Mesenchymal stem cell (in vitro differentiated cells and primary cell): ENCODE measurements around the gene C2.
A peak's percentile ranks its signal among the peaks of the same experiment; 100 is the strongest.

Experiments used
- DNase-seq: peaks from one replicate; pipeline ENCODE4 v3.0.0-alpha.2; 2013
- H2AFZ ChIP-seq: one replicate; pipeline ENCODE4 v1.6.1; 2013; ENCODE audit warnings: low read depth, mild to moderate bottlenecking, control low read depth, inconsistent platforms, low read length, moderate library complexity
- H2AK5ac ChIP-seq: 2 replicates; pipeline ENCODE4 v1.6.1; 2013; ENCODE audit warnings: low read length, moderate library complexity, mild to moderate bottlenecking, inconsistent platforms; ENCODE audit not compliant: severe bottlenecking
- H2BK120ac ChIP-seq: one replicate; pipeline ENCODE4 v1.6.1; 2013; ENCODE audit warnings: low read depth, mild to moderate bottlenecking, inconsistent platforms, low read length, moderate library complexity
- H2BK12ac ChIP-seq, 2 experiments: one replicate each; pipeline ENCODE4 v1.6.1; 2013; ENCODE audit warnings: inconsistent platforms in 2 of 2, low read length in 2 of 2, mild to moderate bottlenecking in 2 of 2, moderate library complexity in 2 of 2, control low read depth in 1 of 2
- H2BK15ac ChIP-seq: one replicate; pipeline ENCODE4 v1.6.1; 2013; ENCODE audit warnings: mild to moderate bottlenecking, low read depth, inconsistent platforms; ENCODE audit not compliant: poor library complexity, severe bottlenecking
- H2BK5ac ChIP-seq: 2 replicates; pipeline ENCODE4 v1.6.1; 2013; ENCODE audit warnings: low read depth, mild to moderate bottlenecking, low read length, control low read depth, inconsistent platforms; ENCODE audit not compliant: poor library complexity, severe bottlenecking
- H3K14ac ChIP-seq, 2 experiments: one replicate each; pipeline ENCODE4 v1.6.1; 2013; ENCODE audit warnings: inconsistent platforms in 2 of 2, low read length in 2 of 2, control low read depth in 1 of 2, mild to moderate bottlenecking in 1 of 2, moderate library complexity in 1 of 2
- H3K18ac ChIP-seq, 2 experiments: one replicate each; pipeline ENCODE4 v1.6.1; 2013; ENCODE audit warnings: inconsistent platforms in 2 of 2, low read length in 2 of 2, control low read depth in 1 of 2, low read depth in 1 of 2, mild to moderate bottlenecking in 1 of 2
- H3K23ac ChIP-seq, 2 experiments: one replicate each; pipeline ENCODE4 v1.6.1; 2013; ENCODE audit warnings: inconsistent platforms in 2 of 2, low read length in 2 of 2, mild to moderate bottlenecking in 2 of 2, moderate library complexity in 2 of 2, control low read depth in 1 of 2
- H3K27ac ChIP-seq: 2 replicates; pipeline ENCODE4 v1.5.1; 2013; ENCODE audit warnings: mild to moderate bottlenecking, moderate library complexity, low read length, control low read depth, inconsistent platforms; ENCODE audit not compliant: poor library complexity, severe bottlenecking
- H3K27me3 ChIP-seq, 2 experiments: 2 replicates each; pipeline versions ENCODE4 v1.6.1 to v1.7.0; 2013; ENCODE audit warnings: low read length in 2 of 2, mild to moderate bottlenecking in 2 of 2, moderate library complexity in 2 of 2, control low read depth in 1 of 2, inconsistent platforms in 1 of 2; ENCODE audit not compliant: control insufficient read depth in 1 of 2, insufficient read depth in 1 of 2
- H3K36me3 ChIP-seq, 2 experiments: 2 replicates each; pipeline versions ENCODE4 v1.6.1 to v1.7.0; 2013; ENCODE audit warnings: low read length in 2 of 2, control low read depth in 1 of 2, inconsistent platforms in 1 of 2, low read depth in 1 of 2, mild to moderate bottlenecking in 1 of 2; ENCODE audit not compliant: insufficient read depth in 2 of 2, control insufficient read depth in 1 of 2
- H3K4ac ChIP-seq, 2 experiments: one replicate each; pipeline ENCODE4 v1.6.1; 2013; ENCODE audit warnings: inconsistent platforms in 2 of 2, low read length in 2 of 2, mild to moderate bottlenecking in 2 of 2, moderate library complexity in 2 of 2, control low read depth in 1 of 2, low read depth in 1 of 2
- H3K4me1 ChIP-seq: 2 replicates; pipeline ENCODE4 v1.6.1; 2013; ENCODE audit warnings: low read depth, low read length, control low read depth; ENCODE audit not compliant: control insufficient read depth, insufficient read depth
- H3K4me2 ChIP-seq: 2 replicates; pipeline ENCODE4 v1.6.1; 2013; ENCODE audit warnings: low read length, mild to moderate bottlenecking, inconsistent platforms; ENCODE audit not compliant: poor library complexity, severe bottlenecking
- H3K4me3 ChIP-seq, 2 experiments: 2 replicates each; pipeline versions ENCODE4 v1.5.1 to v1.7.0; 2013; ENCODE audit warnings: low read length in 2 of 2, mild to moderate bottlenecking in 2 of 2, control low read depth in 1 of 2, low read depth in 1 of 2; ENCODE audit not compliant: insufficient read depth in 1 of 2
- H3K79me1 ChIP-seq: replicated peaks from 2 replicates; pipeline ENCODE4 v1.6.1; 2013; ENCODE audit warnings: mild to moderate bottlenecking, control low read depth, low read length, inconsistent platforms; ENCODE audit not compliant: poor library complexity, severe bottlenecking
- H3K9ac ChIP-seq: 2 replicates; pipeline ENCODE4 v1.7.0; 2013; ENCODE audit warnings: mild to moderate bottlenecking, low read length, moderate library complexity
- H3K9me3 ChIP-seq: 2 replicates; pipeline ENCODE4 v1.7.0; 2013; ENCODE audit warnings: mild to moderate bottlenecking, low read length; ENCODE audit not compliant: control insufficient read depth
- H4K8ac ChIP-seq: one replicate; pipeline ENCODE4 v1.6.1; 2013; ENCODE audit warnings: inconsistent platforms, mild to moderate bottlenecking, low read length, moderate library complexity
- H4K91ac ChIP-seq: one replicate; pipeline ENCODE4 v1.6.1; 2013; ENCODE audit warnings: mild to moderate bottlenecking, low read length, inconsistent platforms
- WGBS: methylation state at CpG from one replicate; pipeline ENCODE4 v1.1.7; 2013; ENCODE audit warnings: mixed read lengths; 5-methylcytosine and 5-hydroxymethylcytosine counted together

Gene C2

GRCh38 chr6:31970604-31971271 is 43.2 kb downstream of the C2 start:
- peak overlapping the region; percentile 99 for H3K9ac ChIP-seq
- H3K27ac ChIP-seq: no peak overlapping the region
- H3K4me3 ChIP-seq: peak overlapping the region in 1 of 2 experiments; percentile 92
- 93% methylated on average over 18 of the region's 18 CpGs for WGBS
- H3K79me1 ChIP-seq: peaks cover 32% of the 10 kb centered on the region
- H3K27me3 ChIP-seq: no peaks in the 10 kb centered on the region
- peaks cover 53 to 61% of the 10 kb centered on the region in 2 experiments for H3K36me3 ChIP-seq
- peak overlapping the region; percentile 61 for H3K4me2 ChIP-seq
- no peak for DNase-seq
- no peaks in the 10 kb centered on the region for H3K9me3 ChIP-seq
- peak overlapping the region in 1 of 2 experiments; percentile 25 for H2BK12ac ChIP-seq
- no peak overlapping the region for H3K23ac ChIP-seq
- no peak overlapping the region for H2AFZ ChIP-seq
- H3K18ac ChIP-seq: no peak overlapping the region
- no peak overlapping the region for H2BK5ac ChIP-seq
- H3K4ac ChIP-seq: no peak overlapping the region
- H3K4me1 ChIP-seq: peaks cover 32% of the 10 kb centered on the region
- H2BK120ac ChIP-seq: no peak overlapping the region
- peak overlapping the region; percentile 64 for H2BK15ac ChIP-seq
- no peak overlapping the region for H4K91ac ChIP-seq
- H2AK5ac ChIP-seq: peak overlapping the region; percentile 40
- no peak overlapping the region for H3K14ac ChIP-seq
- H4K8ac ChIP-seq: no peak overlapping the region

- H3K23ac ChIP-seq: no peak overlapping the region
- peaks cover 32% of the 10 kb centered on the region for H3K4me1 ChIP-seq
- H3K9ac ChIP-seq: peak overlapping the region; percentile 99
- peak overlapping the region; percentile 96 for H4K8ac ChIP-seq
- H3K27me3 ChIP-seq: no peaks in the 10 kb centered on the region
- H3K79me1 ChIP-seq: peaks cover 31% of the 10 kb centered on the region
- DNase-seq: no peak
- peak overlapping the region; percentile 92 for H3K4me3 ChIP-seq
- H3K27ac ChIP-seq: peak overlapping the region; percentile 25
- peak overlapping the region; percentile 21 for H2BK120ac ChIP-seq
- H3K4ac ChIP-seq: peak overlapping the region; percentile 59 to 62
- peaks cover 46 to 54% of the 10 kb centered on the region in 2 experiments for H3K36me3 ChIP-seq
- peak overlapping the region in 1 of 2 experiments; percentile 18 for H2BK12ac ChIP-seq
- H3K4me2 ChIP-seq: peak overlapping the region; percentile 61
- peak overlapping the region; percentile 65 for H2AFZ ChIP-seq
- H3K14ac ChIP-seq: peak overlapping the region in 1 of 2 experiments; percentile 61
- no peak overlapping the region for H2BK15ac ChIP-seq
- no peaks in the 10 kb centered on the region for H3K9me3 ChIP-seq
- no peak overlapping the region for H2BK5ac ChIP-seq
- 72% methylated on average over 27 of the region's 29 CpGs for WGBS
- peak overlapping the region; percentile 89 for H4K91ac ChIP-seq
- peak overlapping the region; percentile 78 to 86 for H3K18ac ChIP-seq
- H2AK5ac ChIP-seq: peak overlapping the region; percentile 40
Measured at GRCh38 chr6:31971279-31971992, 43.9 kb downstream of the C2 start.

GRCh38 chr6:31971993-31972708 is 44.6 kb downstream of the C2 start, which contains the start of gene DXO:
Gene DXO, minus strand, starts transcription at chr6:31972138. Its CDS starts 463 bp downstream, at chr6:31971675.
- Histone ChIP-seq H2BK15ac (peak within 1 kb of the TSS; percentile 44), H3K9me3 (no peaks in the 10 kb centered on the region), H2BK5ac (peak within 1 kb of the TSS; percentile 59), H2BK120ac (peak within 1 kb of the TSS; percentile 76), H3K18ac (peak within 1 kb of the TSS; percentile 86 to 98), H3K27ac (peak within 1 kb of the TSS; percentile 92), H3K4me3 (peak within 1 kb of the TSS; percentile 92), H3K27me3 (no peaks in the 10 kb centered on the region), H3K4ac (peak within 1 kb of the TSS; percentile 59 to 64), H3K36me3 (peaks cover 42 to 47% of the 10 kb centered on the region in 2 experiments), H2AFZ (peak within 1 kb of the TSS; percentile 89), H3K79me1 (peaks cover 27% of the 10 kb centered on the region), H3K23ac (peak within 1 kb of the TSS in 1 of 2 experiments; percentile 65), H3K4me1 (peaks cover 32% of the 10 kb centered on the region), H4K8ac (peak within 1 kb of the TSS; percentile 96), H4K91ac (peak within 1 kb of the TSS; percentile 92), H3K9ac (peak within 1 kb of the TSS; percentile 99), H2BK12ac (peak within 1 kb of the TSS; percentile 18 to 25), H2AK5ac (peak within 1 kb of the TSS; percentile 40), H3K14ac (peak within 1 kb of the TSS in 1 of 2 experiments; percentile 78), H3K4me2 (peak within 1 kb of the TSS; percentile 92)
- WGBS: 0% methylated on average over 56 of the region's 62 CpGs
- DNase-seq: peak; percentile 99
